ENCODE measurements around the gene POLR2L.

Gene POLR2L

DNA sequence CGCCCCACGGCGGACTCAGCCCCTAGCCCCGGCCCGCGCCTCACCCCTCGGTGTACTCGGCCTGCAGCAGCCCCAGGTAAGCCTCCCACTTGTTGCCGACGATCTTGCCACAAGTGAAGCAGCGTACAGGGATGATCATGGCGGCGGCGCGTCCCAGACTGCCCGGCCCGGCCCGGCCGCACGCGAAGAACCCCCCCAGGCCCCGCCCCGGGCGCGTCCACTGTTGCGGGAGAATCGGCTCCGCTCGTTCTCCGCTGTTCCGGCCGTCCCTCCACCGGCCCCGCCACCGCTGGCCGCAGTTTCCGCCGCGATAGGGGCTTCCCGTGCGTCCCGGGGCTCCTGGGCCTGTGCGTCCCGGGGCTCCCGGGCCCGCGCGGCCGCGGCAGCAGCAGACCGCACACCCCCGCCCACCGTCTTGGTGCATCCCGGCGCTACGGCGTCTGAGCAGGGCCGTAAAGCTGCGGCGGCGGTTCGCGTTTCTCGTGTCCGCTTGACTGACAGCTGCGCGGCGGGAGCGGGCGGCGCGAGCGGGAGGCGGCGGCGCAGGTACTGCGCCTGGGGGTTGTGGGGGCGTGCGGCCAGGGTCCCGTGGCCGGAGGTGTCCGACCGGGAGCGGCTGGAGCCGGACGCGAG is at the start of gene POLR2L, which contains the start of gene TSPAN4:
Gene POLR2L (minus strand): TSS at position 160 of the 633 bp plus-strand sequence. CDS start 21 bp downstream, at position 139.
Gene TSPAN4 (plus strand): TSS at position 483 of the 633 bp plus-strand sequence. CDS start 7,453 bp downstream, outside the sequence.
- Histone ChIP-seq H3K9me3 (no peaks in the 10 kb centered on the region), H4K20me1 (peaks cover 71% of the 10 kb centered on the region), H3K4me3 (peak within 1 kb of the TSS; percentile 82), H3K4me2 (peak within 1 kb of the TSS; percentile 98), H3K36me3 (peaks cover 36% of the 10 kb centered on the region), H3K27me3 (no peaks in the 10 kb centered on the region), H3K9ac (peak within 1 kb of the TSS; percentile 98), H3K4me1 (peaks cover 58% of the 10 kb centered on the region), H3K27ac (peak within 1 kb of the TSS; percentile 100)
- no peak for TF ChIP-seq Cebpa-rat (IDR thresholded peaks at IDR 0.05)

DNA sequence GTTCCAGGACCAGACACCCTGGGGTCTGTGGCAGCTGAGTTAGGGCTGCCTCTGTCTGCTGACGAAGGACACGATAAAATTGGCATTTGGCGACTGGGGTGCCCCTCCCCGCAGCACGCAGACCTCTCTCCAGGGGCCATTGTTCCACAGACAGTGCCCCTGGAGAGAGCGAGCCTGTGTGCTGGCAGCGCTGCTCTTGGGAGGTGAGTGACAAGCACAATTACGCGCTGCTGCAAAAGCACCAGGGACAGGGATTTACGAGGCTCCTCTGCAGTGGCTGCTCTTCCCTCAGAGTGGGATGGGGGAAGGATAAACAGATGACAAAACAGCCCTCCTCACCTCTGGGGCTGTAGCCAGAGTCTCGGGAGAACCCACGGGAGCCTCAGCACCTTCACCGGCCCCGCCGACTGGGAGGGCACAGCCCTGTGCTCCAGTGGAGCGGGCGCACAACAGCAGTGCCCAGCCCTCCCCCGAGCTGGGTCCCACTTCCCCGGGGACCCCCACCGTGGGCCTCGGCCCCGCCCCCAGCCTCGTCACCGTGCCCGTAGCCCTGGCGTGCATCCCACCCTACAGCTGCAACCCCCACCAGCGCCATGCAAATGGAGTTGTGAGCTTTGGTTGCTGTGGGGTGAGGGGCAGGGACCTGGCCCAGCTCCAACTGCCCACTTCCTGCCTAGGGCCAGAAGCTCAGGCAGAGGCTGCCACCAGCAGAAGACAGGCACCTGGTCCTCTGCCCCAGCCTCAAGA is 48.6 kb upstream of the POLR2L start:
- Histone ChIP-seq H3K4me2 (peak overlapping the region; percentile 71), H3K4me3 (no peak overlapping the region), H4K20me1 (peaks cover 69% of the 10 kb centered on the region), H3K4me1 (peaks cover 27% of the 10 kb centered on the region), H3K9me3 (no peaks in the 10 kb centered on the region), H3K27ac (peak overlapping the region; percentile 55; the same call in 1 of the 2 replicates), H3K9ac (peak overlapping the region; percentile 50), H3K27me3 (no peaks in the 10 kb centered on the region), H3K36me3 (peaks cover 62% of the 10 kb centered on the region)
- no peak for TF ChIP-seq Cebpa-rat (IDR thresholded peaks at IDR 0.05)

DNA sequence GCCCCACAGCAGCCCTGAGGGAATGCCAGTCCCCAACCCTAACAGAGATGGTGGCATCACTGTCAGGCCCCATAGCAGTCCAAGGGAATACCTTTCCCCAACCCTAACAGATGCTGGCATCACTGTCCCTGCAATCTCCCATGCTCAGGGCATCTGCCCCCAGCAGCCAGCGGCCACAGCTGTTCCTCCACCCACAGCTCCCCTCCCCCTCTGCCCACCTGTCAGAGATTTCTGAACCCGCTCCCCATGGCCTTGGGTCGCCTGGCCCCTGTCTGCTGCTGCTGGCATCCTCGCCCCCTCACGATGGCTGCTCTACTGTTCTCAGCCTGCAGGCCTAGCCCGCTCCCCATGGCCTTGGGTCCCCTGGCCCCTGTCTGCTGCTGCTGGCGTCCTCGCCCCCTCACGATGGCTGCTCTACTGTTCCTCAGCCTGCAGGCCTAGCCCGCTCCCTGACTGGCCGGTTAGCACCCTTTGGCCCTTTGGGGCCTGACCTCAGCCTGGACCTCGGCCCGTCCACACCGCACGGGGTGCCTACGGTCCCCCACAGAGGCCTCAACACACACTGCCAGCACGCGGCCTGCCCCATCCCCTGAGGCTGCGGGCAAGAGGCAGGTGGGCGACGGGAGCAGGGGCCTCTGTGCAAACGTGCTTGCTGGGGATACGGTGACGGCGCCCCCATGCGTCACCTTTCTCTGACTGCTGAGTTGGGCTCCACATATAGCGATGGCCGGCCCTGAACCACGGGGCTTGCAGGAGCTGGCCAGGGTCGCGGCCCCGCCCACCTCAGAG is 47.6 kb upstream of the POLR2L start:
- Histone ChIP-seq H4K20me1 (peaks cover 60% of the 10 kb centered on the region), H3K4me1 (peaks cover 27% of the 10 kb centered on the region), H3K4me3 (no peak overlapping the region), H3K27ac (peak overlapping the region; percentile 55; the same call in 1 of the 2 replicates), H3K27me3 (no peaks in the 10 kb centered on the region), H3K4me2 (peak overlapping the region; percentile 71), H3K9me3 (no peaks in the 10 kb centered on the region), H3K9ac (peak overlapping the region; percentile 50; the same call in 1 of the 2 replicates), H3K36me3 (peaks cover 62% of the 10 kb centered on the region)
- TF ChIP-seq Cebpa-rat (IDR thresholded peaks at IDR 0.05) = no peak

DNA sequence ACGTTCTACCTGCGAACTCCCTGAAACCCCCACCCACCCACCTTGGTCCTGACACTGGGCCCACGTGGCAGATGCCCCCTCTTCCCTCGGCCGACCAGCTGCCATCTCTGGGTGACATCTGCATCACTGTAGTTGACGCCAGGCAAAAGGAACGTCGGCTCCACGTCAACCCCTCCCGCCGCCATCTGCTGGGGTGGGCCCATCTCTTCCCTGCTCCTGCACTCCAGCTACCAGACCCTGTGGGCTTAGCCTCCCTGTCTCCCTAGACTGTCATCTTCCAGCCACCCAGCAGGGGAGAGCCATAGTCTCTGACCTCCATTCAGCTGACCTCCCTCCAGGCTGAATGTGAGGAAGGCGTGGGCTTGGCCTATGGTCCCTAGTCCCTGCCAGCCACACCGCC is 46.9 kb upstream of the POLR2L start:
- H3K27me3 ChIP-seq = no peaks in the 10 kb centered on the region

DNA sequence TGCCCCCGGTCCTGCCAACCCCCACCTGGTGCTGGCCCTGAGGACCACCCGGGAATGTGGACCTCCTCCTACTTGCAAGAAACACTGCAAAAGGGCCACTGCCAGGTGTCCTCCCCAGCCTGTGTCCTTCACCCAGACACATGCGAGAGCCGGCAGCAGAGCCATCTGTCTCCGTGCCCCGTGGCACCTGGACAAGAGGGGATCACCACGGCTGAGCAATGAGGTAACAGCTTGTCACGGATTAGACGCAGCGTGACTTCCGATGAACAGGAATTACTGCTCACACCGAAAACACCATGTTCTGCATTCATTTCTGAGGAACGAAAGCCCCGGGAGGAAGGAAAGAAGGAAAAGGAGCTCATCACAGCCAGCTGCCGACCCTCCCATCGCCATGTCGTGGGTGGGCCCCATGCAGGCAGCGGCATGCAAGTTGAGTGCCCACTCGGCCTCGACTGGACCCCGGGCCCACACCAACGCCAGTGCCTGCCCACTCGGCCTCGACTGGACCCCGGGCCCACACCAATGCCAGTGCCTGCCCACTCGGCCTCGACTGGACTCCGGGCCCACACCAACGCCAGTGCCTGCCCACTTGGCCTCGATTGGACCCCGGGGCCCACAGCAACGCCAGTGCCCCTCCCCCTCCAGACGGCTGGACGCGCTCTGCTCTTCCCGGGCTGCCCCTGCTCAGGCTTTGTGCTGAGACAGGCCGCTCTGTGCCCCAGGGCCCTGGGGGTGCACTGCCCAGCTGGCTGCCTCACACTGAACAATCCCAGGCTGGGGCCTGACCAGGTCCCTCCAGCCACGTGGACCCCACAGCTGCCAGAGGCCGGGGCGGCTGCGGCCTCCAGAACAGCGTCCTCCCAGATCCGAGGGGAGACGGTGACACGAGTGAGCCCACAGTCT is 46.2 kb upstream of the POLR2L start:
- TF ChIP-seq Cebpa-rat (IDR thresholded peaks at IDR 0.05) = no peak
- no peak overlapping the region for H3K9ac ChIP-seq
- H3K27ac ChIP-seq = no peak overlapping the region
- H3K4me2 ChIP-seq = no peak overlapping the region
- no peaks in the 10 kb centered on the region for H3K9me3 ChIP-seq
- H3K27me3 ChIP-seq = no peaks in the 10 kb centered on the region
- peaks cover 66% of the 10 kb centered on the region for H3K36me3 ChIP-seq
- peaks cover 52% of the 10 kb centered on the region; the same call in 1 of the 2 replicates for H4K20me1 ChIP-seq
- no peak overlapping the region for H3K4me3 ChIP-seq
- H3K4me1 ChIP-seq = peaks cover 27% of the 10 kb centered on the region

More for the DNA sequence above, 46.9 kb upstream of the POLR2L start:
- Histone ChIP-seq H3K4me1 (peaks cover 27% of the 10 kb centered on the region), H3K9ac (no peak overlapping the region), H4K20me1 (peaks cover 54% of the 10 kb centered on the region), H3K9me3 (no peaks in the 10 kb centered on the region), H3K4me3 (no peak overlapping the region), H3K36me3 (peaks cover 62% of the 10 kb centered on the region), H3K27ac (no peak overlapping the region), H3K4me2 (no peak overlapping the region)
- no peak for TF ChIP-seq Cebpa-rat (IDR thresholded peaks at IDR 0.05)

DNA sequence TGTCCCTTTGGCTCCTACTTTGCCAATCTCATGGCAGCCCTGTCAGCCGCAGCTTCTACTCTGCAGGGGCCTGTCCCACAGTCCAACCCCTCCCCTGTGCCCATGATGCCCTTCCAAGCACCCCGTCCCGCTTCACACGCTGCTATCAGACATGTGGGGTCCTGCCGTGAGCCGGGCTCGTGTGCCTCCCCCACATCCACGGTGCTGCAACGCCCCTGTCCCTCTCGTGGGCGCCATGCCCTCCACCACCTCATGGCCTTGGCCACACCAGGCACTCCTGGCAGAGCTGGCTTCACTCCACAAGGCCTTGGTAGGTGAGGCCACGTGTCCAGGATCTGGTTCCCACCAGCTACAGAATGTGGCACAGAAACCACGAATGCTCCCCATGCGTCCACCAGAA is 45.3 kb upstream of the POLR2L start:
- Histone ChIP-seq H3K36me3 (peaks cover 76% of the 10 kb centered on the region), H4K20me1 (peaks cover 58% of the 10 kb centered on the region), H3K4me2 (no peak overlapping the region), H3K27ac (no peak overlapping the region), H3K4me3 (no peak overlapping the region), H3K9me3 (no peaks in the 10 kb centered on the region), H3K27me3 (no peaks in the 10 kb centered on the region), H3K9ac (no peak overlapping the region), H3K4me1 (peaks cover 35% of the 10 kb centered on the region)
- no peak for TF ChIP-seq Cebpa-rat (IDR thresholded peaks at IDR 0.05)

DNA sequence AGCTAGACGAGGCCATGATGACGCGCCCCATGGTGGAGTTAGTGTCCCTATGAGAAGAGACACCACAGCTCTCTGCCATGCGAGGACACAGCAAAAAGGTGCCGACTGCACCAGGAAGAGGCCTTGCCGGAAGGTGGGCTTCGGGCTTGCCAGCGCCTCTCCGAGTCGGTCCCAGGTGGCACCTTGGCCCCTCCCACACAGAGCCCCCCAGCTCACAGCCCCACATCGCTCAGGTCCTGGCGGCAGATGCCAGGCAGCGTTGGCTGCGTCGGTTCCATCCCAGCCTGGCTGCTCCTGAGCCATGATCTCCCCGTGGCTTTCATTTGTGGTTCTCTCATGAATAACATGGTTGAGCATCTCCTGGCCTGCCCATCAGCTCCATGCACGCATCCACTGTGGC is 44.2 kb upstream of the POLR2L start:
- Histone ChIP-seq H4K20me1 (peaks cover 50% of the 10 kb centered on the region), H3K27me3 (no peaks in the 10 kb centered on the region), H3K36me3 (peaks cover 86% of the 10 kb centered on the region)

DNA sequence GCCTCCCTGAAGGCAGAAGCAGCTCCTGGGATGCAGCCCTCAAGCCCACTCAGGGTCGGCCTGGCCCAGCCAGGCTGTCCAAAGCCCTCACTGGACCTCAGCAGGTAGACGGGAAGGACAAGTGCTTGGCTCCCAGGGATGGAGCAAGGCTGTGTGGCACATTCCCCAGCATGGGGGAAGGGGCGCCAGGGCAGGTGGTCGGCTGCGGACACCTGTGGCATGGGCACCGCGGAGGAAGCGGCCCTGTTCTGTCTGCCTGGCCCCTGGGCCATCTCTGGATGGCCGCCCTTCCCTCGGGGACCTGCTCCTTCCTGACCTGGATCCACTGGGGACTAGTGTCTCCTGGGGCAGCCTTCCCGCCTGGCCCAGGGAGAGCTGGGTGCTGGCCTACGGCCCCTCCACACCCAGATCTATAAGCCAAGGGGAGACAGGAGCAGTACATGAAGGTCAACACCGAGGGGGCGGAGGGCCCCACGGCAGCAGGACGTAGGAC is 42.3 kb upstream of the POLR2L start:
- no peak overlapping the region for H3K4me2 ChIP-seq
- no peak overlapping the region for H3K4me3 ChIP-seq
- H4K20me1 ChIP-seq = peaks cover 41% of the 10 kb centered on the region
- no peaks in the 10 kb centered on the region for H3K9me3 ChIP-seq
- H3K4me1 ChIP-seq = peaks cover 10% of the 10 kb centered on the region
- TF ChIP-seq Cebpa-rat (IDR thresholded peaks at IDR 0.05) = no peak
- H3K36me3 ChIP-seq = peaks cover 98% of the 10 kb centered on the region
- H3K27me3 ChIP-seq = no peaks in the 10 kb centered on the region
- no peak overlapping the region for H3K9ac ChIP-seq
- H3K27ac ChIP-seq = no peak overlapping the region

More for the DNA sequence above, 44.2 kb upstream of the POLR2L start:
- no peak for TF ChIP-seq Cebpa-rat (IDR thresholded peaks at IDR 0.05)
- H3K9me3 ChIP-seq = no peaks in the 10 kb centered on the region
- no peak overlapping the region for H3K4me3 ChIP-seq
- no peak overlapping the region for H3K27ac ChIP-seq
- no peak overlapping the region for H3K4me2 ChIP-seq
- H3K4me1 ChIP-seq = peaks cover 27% of the 10 kb centered on the region
- H3K9ac ChIP-seq = no peak overlapping the region

Data from BLaER1 (cell line).